ENCODE results near the gene TUBA1C. TPM values are rescaled to one million over a fixed set of nuclear protein-coding genes. Genes with fewer than 3 reads are reported as not detected.
"Not testable (repeated sequence)": the region's sequence is repeated elsewhere in the genome, so short reads cannot be mapped to it uniquely, and the experiment has no call there.

Gene TUBA1C
- total and polyA plus RNA-seq, 12 donors = 30.1 to 292 (median 93.3) TPM

DNA sequence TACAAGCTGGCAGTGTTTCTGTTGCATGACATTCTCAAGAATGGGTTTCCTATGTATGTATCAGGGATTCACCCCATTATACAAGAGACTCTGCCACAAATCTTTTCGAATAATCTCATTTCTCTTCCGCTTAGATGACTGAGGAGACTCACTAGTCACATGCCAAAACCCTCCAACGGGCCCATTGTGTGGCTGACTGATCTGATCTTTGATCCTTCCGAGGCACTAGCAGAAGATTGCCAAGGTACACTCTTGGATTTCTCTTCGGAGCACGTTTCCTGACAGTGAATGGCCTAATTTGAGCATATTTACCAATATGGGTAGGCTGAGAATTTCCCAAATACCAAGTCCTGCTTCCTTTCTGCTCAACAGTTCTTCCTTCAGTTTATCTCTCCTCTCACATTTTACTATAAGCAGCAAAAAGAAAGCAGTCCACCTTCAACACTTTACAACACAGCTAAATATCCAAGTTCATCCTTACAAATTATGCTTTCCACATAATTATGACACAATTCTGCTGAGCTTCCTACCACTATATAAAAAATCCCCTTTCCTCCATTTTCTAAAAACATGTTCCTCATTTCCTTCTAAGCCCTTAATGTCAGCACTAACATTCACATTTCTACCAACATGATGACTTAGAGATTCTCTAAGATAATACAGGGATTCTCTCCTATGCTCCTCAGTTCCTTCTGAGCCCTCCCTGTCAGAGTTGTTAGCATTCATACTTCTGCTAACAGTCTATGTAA lies 41.1 kb downstream of the TUBA1C start:
- no peak for TF ChIP-seq POLR2A (IDR thresholded peaks at IDR 0.05)
- no peak for TF ChIP-seq CTCF (IDR thresholded peaks at IDR 0.05)
- Histone ChIP-seq H3K4me1 (replicated peaks in 1 of 2) (no peaks in the 10 kb centered on the region), H3K9me3 (replicated peaks in 1 of 3) (no peaks in the 10 kb centered on the region), H3K27me3 (no peaks in the 10 kb centered on the region), H3K27ac (no peak overlapping the region), H3K36me3 (replicated peaks in 1 of 2) (no peaks in the 10 kb centered on the region), H3K4me3 (no peak overlapping the region)
- WGBS, 4 donors = 80 to 87% (median 81%) methylated on average over 6 of the region's 6 CpGs
- intact Hi-C loops (cut with DNase I) = no loop called here
- no peak for DNase-seq

DNA sequence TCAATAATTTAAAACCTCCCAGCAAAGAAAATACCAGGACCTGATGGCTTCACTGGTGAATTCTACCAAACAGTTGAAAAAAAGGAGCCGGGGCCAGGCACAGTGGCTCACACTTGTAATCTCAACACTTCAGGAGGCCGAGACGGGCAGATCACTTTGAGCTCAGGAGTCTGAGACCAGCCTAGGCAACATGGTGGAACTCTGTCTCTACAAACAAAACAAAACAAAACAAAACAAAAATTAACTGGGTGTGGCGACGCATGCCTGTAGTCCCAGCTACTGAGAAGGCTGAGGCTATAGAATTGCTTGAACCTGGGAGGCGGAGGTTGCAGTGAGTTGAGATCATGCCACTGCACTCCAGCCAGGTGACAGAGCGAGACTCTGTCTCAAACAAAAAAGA lies 44.5 kb downstream of the TUBA1C start:
- WGBS, 4 donors = 88 to 94% (median 90%) methylated on average over 7 of the region's 7 CpGs

DNA sequence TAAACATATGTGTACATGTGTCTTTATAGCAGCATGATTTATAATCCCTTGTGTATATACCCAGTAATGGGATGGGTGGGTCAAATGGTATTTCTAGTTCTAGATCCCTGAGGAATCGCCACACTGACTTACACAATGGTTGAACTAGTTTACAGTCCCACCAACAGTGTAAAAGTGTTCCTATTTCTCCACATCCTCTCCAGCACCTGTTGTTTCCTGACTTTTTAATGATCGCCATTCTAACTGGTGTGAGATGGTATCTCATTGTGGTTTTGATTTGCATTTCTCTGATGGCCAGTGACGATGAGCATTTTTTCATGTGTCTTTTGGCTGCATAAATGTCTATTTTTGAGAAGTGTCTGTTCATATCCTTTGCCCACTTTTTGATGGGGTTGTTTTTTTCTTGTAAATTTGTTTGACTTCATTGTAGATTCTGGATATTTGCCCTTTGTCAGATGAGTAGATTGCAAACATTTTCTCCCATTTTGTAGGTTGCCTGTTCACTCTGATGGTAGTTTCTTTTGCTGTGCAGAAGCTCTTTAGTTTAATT lies 45.6 kb downstream of the TUBA1C start:
- H3K27ac ChIP-seq; H3K36me3 ChIP-seq (replicated peaks in 1 of 2); H3K27me3 ChIP-seq; H3K4me1 ChIP-seq (replicated peaks in 1 of 2); H3K9me3 ChIP-seq (replicated peaks in 1 of 3); DNase-seq; H3K4me3 ChIP-seq; intact Hi-C loops (cut with DNase I): not testable (repeated sequence)
- 43 to 75% (median 62%) methylated on average over 2 of the region's 3 CpGs for WGBS, 4 donors

More for the DNA sequence above, 44.5 kb downstream of the TUBA1C start:
- Histone ChIP-seq H3K9me3 (replicated peaks in 1 of 3) (no peaks in the 10 kb centered on the region), H3K4me3 (no peak overlapping the region), H3K4me1 (replicated peaks in 1 of 2) (no peaks in the 10 kb centered on the region), H3K27me3 (no peaks in the 10 kb centered on the region), H3K36me3 (replicated peaks in 1 of 2) (no peaks in the 10 kb centered on the region), H3K27ac (no peak overlapping the region)
- TF ChIP-seq POLR2A (IDR thresholded peaks at IDR 0.05) = no peak
- intact Hi-C loops (cut with DNase I) = no loop called here
- no peak for DNase-seq

DNA sequence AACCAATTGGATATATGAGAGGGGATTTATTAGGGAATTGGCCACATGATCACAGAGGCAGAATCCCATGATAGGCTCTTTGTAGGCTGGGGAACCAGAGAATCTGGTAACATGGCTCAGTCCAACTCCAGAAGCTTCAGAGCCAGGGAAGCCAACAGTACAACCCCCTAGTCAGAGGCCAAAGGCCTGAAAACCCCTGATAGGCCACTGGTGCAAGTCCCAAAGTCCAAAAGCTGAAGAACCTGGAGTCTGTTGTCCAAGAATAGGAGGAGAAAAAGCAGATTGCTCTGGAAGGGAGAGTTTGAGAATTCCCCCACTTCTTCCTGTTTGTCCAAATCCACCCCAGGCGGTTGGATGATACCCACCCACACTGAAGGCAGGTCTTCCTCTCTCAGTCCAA lies 49.9 kb downstream of the TUBA1C start:
- H3K4me1 ChIP-seq (replicated peaks in 1 of 2) = no peaks in the 10 kb centered on the region
- H3K4me3 ChIP-seq = no peak overlapping the region
- H3K9me3 ChIP-seq (replicated peaks in 1 of 3) = no peaks in the 10 kb centered on the region
- TF ChIP-seq POLR2A (IDR thresholded peaks at IDR 0.05) (no peak), CTCF (IDR thresholded peaks at IDR 0.05) (no peak)
- intact Hi-C loops (cut with DNase I) = no loop called here
- H3K27ac ChIP-seq = no peak overlapping the region
- H3K27me3 ChIP-seq = no peaks in the 10 kb centered on the region
- DNase-seq = no peak
- WGBS, 4 donors = 71 to 100% (median 85%) methylated on average over 1 of the region's 1 CpG
- H3K36me3 ChIP-seq (replicated peaks in 1 of 2) = no peaks in the 10 kb centered on the region

DNA sequence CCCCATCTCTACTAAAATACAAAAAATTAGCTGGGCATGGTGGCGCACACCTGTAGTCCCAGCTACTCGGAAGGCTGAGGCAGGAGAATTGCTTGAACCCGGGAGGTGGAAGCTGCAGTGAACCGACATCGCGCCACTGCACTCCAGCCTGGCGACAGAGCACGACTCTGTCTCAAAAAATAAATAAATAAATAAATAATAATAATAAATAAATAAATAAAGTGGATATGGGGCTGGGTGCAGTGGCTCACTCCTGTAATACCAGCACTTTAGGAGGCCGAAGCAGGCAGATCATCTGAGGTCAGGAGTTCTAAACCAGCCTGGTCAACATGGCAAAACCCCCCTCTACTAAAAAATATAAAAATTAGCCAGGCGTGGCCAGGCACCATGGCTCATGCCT lies 52.2 kb downstream of the TUBA1C start:
- H3K27me3 ChIP-seq; H3K9me3 ChIP-seq (replicated peaks in 1 of 3); intact Hi-C loops (cut with DNase I); H3K4me3 ChIP-seq; H3K4me1 ChIP-seq (replicated peaks in 1 of 2); H3K36me3 ChIP-seq (replicated peaks in 1 of 2); DNase-seq; H3K27ac ChIP-seq: not testable (repeated sequence)
- 87 to 96% (median 92%) methylated on average over 10 of the region's 10 CpGs for WGBS, 4 donors

DNA sequence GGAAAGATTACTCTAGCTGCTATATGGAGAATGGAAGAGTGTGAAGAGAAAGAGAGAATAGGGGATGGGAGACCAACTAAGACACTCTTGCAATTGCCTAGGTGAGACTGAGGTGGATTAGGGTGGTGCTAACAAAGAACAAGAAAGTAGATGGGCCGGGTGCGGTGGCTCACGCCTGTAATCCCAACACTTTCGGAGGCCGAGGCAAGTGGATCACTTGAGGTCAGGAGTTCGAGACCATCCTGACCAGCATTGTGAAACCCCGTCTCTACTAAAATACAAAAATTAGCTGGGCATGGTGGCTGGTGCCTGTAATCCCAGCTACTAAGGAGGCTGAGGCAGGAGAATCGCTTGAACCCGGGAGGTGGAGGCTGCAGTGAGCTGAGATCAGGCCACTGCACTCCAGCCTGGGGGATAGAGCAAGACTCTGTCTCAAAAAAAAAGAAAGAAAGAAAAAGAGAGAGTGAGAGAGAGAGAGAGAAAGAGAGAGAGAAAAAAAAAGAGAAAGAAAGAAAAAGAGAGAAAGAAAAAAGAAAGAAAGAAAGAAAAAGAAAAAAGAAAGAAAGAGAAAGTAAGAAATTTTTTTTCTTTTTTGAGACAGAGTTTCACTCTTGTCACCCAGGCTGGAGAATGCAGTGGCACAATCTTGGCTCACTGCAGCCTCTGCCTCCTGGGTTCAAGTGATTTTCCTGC lies 55.7 kb downstream of the TUBA1C start:
- intact Hi-C loops (cut with DNase I); H3K36me3 ChIP-seq (replicated peaks in 1 of 2); H3K9me3 ChIP-seq (replicated peaks in 1 of 3); H3K4me3 ChIP-seq; DNase-seq; H3K27ac ChIP-seq; H3K27me3 ChIP-seq: not testable (repeated sequence)
- 82 to 90% (median 87%) methylated on average over 9 of the region's 9 CpGs for WGBS, 4 donors
- peaks cover 0 to 12% of the 10 kb centered on the region in 2 donors for H3K4me1 ChIP-seq (replicated peaks in 1 of 2)
